HUES64 (cell line): ENCODE results near the gene NME7. TPM values are rescaled to one million over a fixed set of nuclear protein-coding genes. Genes with fewer than 3 reads are reported as not detected.
"Not testable (repeated sequence)": the region's sequence is repeated elsewhere in the genome, so short reads cannot be mapped to it uniquely, and the experiment has no call there.

Experiments used
- H3K27ac ChIP-seq: 2 replicates; pipeline ENCODE4 v1.7.0; 2013; ENCODE audit warnings: low read depth, low read length, inconsistent platforms
- H3K27me3 ChIP-seq: 2 replicates; pipeline ENCODE4 v1.6.1; 2013; ENCODE audit warnings: mild to moderate bottlenecking, low read length; ENCODE audit not compliant: insufficient read depth
- H3K36me3 ChIP-seq: 2 replicates; pipeline ENCODE4 v1.6.1; 2013; ENCODE audit warnings: mild to moderate bottlenecking, low read length; ENCODE audit not compliant: insufficient read depth
- H3K4me1 ChIP-seq: 2 replicates; pipeline ENCODE4 v1.6.1; 2013; ENCODE audit warnings: mild to moderate bottlenecking, low read length, moderate library complexity; ENCODE audit not compliant: insufficient read depth
- H3K4me3 ChIP-seq: 2 replicates; pipeline ENCODE4 v1.5.1; 2013; ENCODE audit warnings: mild to moderate bottlenecking, low read length, moderate library complexity
- H3K9ac ChIP-seq: 2 replicates; pipeline ENCODE4 v1.6.1; 2013; ENCODE audit warnings: mild to moderate bottlenecking, low read depth, low read length
- H3K9me3 ChIP-seq: 2 replicates; pipeline ENCODE4 v1.6.1; 2013; ENCODE audit warnings: low read depth, low read length; ENCODE audit not compliant: insufficient read depth
- WGBS: fragments of 150-250, 120-280 bp; methylation state at CpG from one replicate; pipeline ENCODE4 v1.1.7; 2013; ENCODE audit warnings: missing lambda C conversion rate; 5-methylcytosine and 5-hydroxymethylcytosine counted together
- polyA plus RNA-seq, 2 experiments: library from polyadenylated mRNA; stranded (reverse); fragments of 50-300 nt; gene quantifications; one replicate each; pipeline ENCODE4 v1.2.3, GENCODE V29; 2013

Gene NME7
- polyA plus RNA-seq (2013, experiment 1 of 2) = 25.9 TPM
- polyA plus RNA-seq (2013, experiment 2 of 2) = 34.0 TPM

GRCh38 chr1:169367686-169368405 is at the start of gene NME7, which contains the start of gene BLZF1:
NME7 (minus strand) TSS chr1:169367797; CDS start chr1:169367710, 87 bp downstream.
BLZF1 (plus strand) TSS chr1:169368195; CDS start chr1:169369523, 1,328 bp downstream.
- H3K9me3 ChIP-seq = peaks cover 6% of the 10 kb centered on the region; the same call in 1 of the 2 replicates
- under 1% methylated on average over 37 of the region's 37 CpGs for whole genome bisulfite sequencing
- H3K4me3 ChIP-seq = peak within 1 kb of the TSS; percentile 89
- H3K4me1 ChIP-seq = peaks cover 7% of the 10 kb centered on the region
- no peaks in the 10 kb centered on the region for H3K27me3 ChIP-seq
- H3K27ac ChIP-seq = peak within 1 kb of the TSS; percentile 76
- H3K36me3 ChIP-seq = peaks cover 30% of the 10 kb centered on the region
- peak within 1 kb of the TSS; percentile 80 for H3K9ac ChIP-seq

- no peaks in the 10 kb centered on the region for H3K9me3 ChIP-seq
- no peaks in the 10 kb centered on the region for H3K27me3 ChIP-seq
- H3K4me1 ChIP-seq = no peaks in the 10 kb centered on the region
- peaks cover 4% of the 10 kb centered on the region; the same call in 1 of the 2 replicates for H3K36me3 ChIP-seq
- 90% methylated on average over 2 of the region's 2 CpGs for WGBS
- H3K4me3 ChIP-seq = no peak overlapping the region
- H3K27ac ChIP-seq = no peak overlapping the region
- no peak overlapping the region for H3K9ac ChIP-seq
These were observed 47.4 kb upstream of the NME7 start for GRCh38 chr1:169414952-169415351.

GRCh38 chr1:169408340-169408739 is 40.7 kb upstream of the NME7 start:
- WGBS = 89% methylated on average over 5 of the region's 5 CpGs
- not testable (repeated sequence) for H3K36me3 ChIP-seq, H3K9ac ChIP-seq, H3K9me3 ChIP-seq, H3K4me3 ChIP-seq, H3K4me1 ChIP-seq, H3K27me3 ChIP-seq, H3K27ac ChIP-seq

- H3K4me3 ChIP-seq, H3K27ac ChIP-seq, H3K4me1 ChIP-seq, H3K27me3 ChIP-seq, H3K9me3 ChIP-seq, H3K9ac ChIP-seq, H3K36me3 ChIP-seq: not testable (repeated sequence)
- no CpG with 5 or more reads among the region's 1 CpG for WGBS
These were observed 35.0 kb upstream of the NME7 start for GRCh38 chr1:169402578-169402977.

GRCh38 chr1:169395955-169396354 is 28.4 kb upstream of the NME7 start:
- WGBS = 92% methylated on average over 2 of the region's 3 CpGs
- no peaks in the 10 kb centered on the region for H3K27me3 ChIP-seq
- no peak overlapping the region for H3K27ac ChIP-seq
- no peaks in the 10 kb centered on the region for H3K9me3 ChIP-seq
- H3K36me3 ChIP-seq = peaks cover 24% of the 10 kb centered on the region
- no peak overlapping the region for H3K4me3 ChIP-seq
- no peaks in the 10 kb centered on the region for H3K4me1 ChIP-seq
- no peak overlapping the region for H3K9ac ChIP-seq

- 75% methylated on average over 1 of the region's 1 CpG for WGBS
- H3K36me3 ChIP-seq = peaks cover 56% of the 10 kb centered on the region
- no peak overlapping the region for H3K27ac ChIP-seq
- H3K27me3 ChIP-seq = no peaks in the 10 kb centered on the region
- H3K9me3 ChIP-seq = no peaks in the 10 kb centered on the region
- no peak overlapping the region for H3K4me3 ChIP-seq
- no peaks in the 10 kb centered on the region for H3K4me1 ChIP-seq
- H3K9ac ChIP-seq = no peak overlapping the region
These were observed 24.8 kb upstream of the NME7 start for GRCh38 chr1:169392406-169392805.

- no peak overlapping the region for H3K27ac ChIP-seq
- H3K4me3 ChIP-seq = no peak overlapping the region
- no peaks in the 10 kb centered on the region for H3K9me3 ChIP-seq
- no peaks in the 10 kb centered on the region for H3K4me1 ChIP-seq
- H3K9ac ChIP-seq = no peak overlapping the region
- no peaks in the 10 kb centered on the region for H3K27me3 ChIP-seq
- H3K36me3 ChIP-seq = peaks cover 66% of the 10 kb centered on the region
These were observed 22.7 kb upstream of the NME7 start for GRCh38 chr1:169390303-169390702.

- peaks cover 67% of the 10 kb centered on the region for H3K36me3 ChIP-seq
- no peak overlapping the region for H3K4me3 ChIP-seq
- H3K9me3 ChIP-seq = no peaks in the 10 kb centered on the region
- H3K4me1 ChIP-seq = no peaks in the 10 kb centered on the region
- no peaks in the 10 kb centered on the region for H3K27me3 ChIP-seq
- H3K9ac ChIP-seq = no peak overlapping the region
- H3K27ac ChIP-seq = no peak overlapping the region
These were observed 19.8 kb upstream of the NME7 start for GRCh38 chr1:169387399-169387798.

GRCh38 chr1:169383449-169383848 is 15.9 kb upstream of the NME7 start:
- no peaks in the 10 kb centered on the region for H3K27me3 ChIP-seq
- no peaks in the 10 kb centered on the region for H3K9me3 ChIP-seq
- no peaks in the 10 kb centered on the region for H3K4me1 ChIP-seq
- no peak overlapping the region for H3K27ac ChIP-seq
- WGBS = 84% methylated on average over 4 of the region's 4 CpGs
- H3K4me3 ChIP-seq = no peak overlapping the region
- no peak overlapping the region for H3K9ac ChIP-seq
- H3K36me3 ChIP-seq = peaks cover 74% of the 10 kb centered on the region

GRCh38 chr1:169381162-169381561 is 13.6 kb upstream of the NME7 start:
- no peak overlapping the region for H3K27ac ChIP-seq
- H3K4me3 ChIP-seq = no peak overlapping the region
- no peaks in the 10 kb centered on the region for H3K9me3 ChIP-seq
- no peak overlapping the region for H3K9ac ChIP-seq
- H3K4me1 ChIP-seq = no peaks in the 10 kb centered on the region
- peaks cover 76% of the 10 kb centered on the region for H3K36me3 ChIP-seq
- no peaks in the 10 kb centered on the region for H3K27me3 ChIP-seq

GRCh38 chr1:169371404-169371803 is 3.8 kb upstream of the NME7 start:
- no peak overlapping the region for H3K9ac ChIP-seq
- no peak overlapping the region for H3K27ac ChIP-seq
- 92% methylated on average over 1 of the region's 1 CpG for WGBS
- H3K36me3 ChIP-seq = peaks cover 39% of the 10 kb centered on the region
- no peak overlapping the region for H3K4me3 ChIP-seq
- H3K9me3 ChIP-seq = no peaks in the 10 kb centered on the region
- no peaks in the 10 kb centered on the region for H3K27me3 ChIP-seq
- peaks cover 7% of the 10 kb centered on the region for H3K4me1 ChIP-seq

GRCh38 chr1:169368406-169368769 is 791 bp upstream of the NME7 start:
- no peaks in the 10 kb centered on the region for H3K27me3 ChIP-seq
- peaks cover 7% of the 10 kb centered on the region for H3K4me1 ChIP-seq
- H3K4me3 ChIP-seq = peak overlapping the region; percentile 89
- WGBS = under 1% methylated on average over 16 of the region's 16 CpGs
- peak overlapping the region; percentile 76; the same call in 1 of the 2 replicates for H3K27ac ChIP-seq
- peak overlapping the region; percentile 80 for H3K9ac ChIP-seq
- peaks cover 6% of the 10 kb centered on the region; the same call in 1 of the 2 replicates for H3K9me3 ChIP-seq
- peaks cover 36% of the 10 kb centered on the region for H3K36me3 ChIP-seq
